PC-9 (cell line): ENCODE data around the gene CSE1L. TPM values are rescaled to one million over a fixed set of nuclear protein-coding genes. Genes with fewer than 3 reads are reported as not detected.

ENCODE experiments used
- BruUV-seq: library from RNA; stranded (reverse); fragments of 400-500 nt; replicated peaks from 2 replicates; lab custom pipeline; 2021; lab: Mats Ljungman, UMichigan
- CTCF ChIA-PET: fragments of 300-600 bp; sonication (Branson Sonifier 250); formaldehyde crosslinking; loops from one replicate; lab custom pipeline; 2022; ENCODE audit warnings: antibody characterized with exemption; lab: Charles Lee
- POLR2A ChIA-PET: fragments of 300-600 bp; sonication (Branson Sonifier 250); formaldehyde crosslinking; loops from one replicate; lab custom pipeline; 2022; ENCODE audit warnings: antibody characterized with exemption; ENCODE audit not compliant: unreplicated experiment; lab: Charles Lee
- DNase-seq, 2 experiments: peaks; one replicate each; pipeline versions ENCODE4 v3.0.0 to v3.0.0-alpha.2; 2015 to 2022; ENCODE audit warnings: mixed read lengths in 1 of 2
- H2AFZ ChIP-seq: fragments of 200-600 bp; sonication (generic); 2 replicates; pipeline ENCODE4 v1.8.1; 2017; ENCODE audit warnings: antibody characterized with exemption
- H3F3A ChIP-seq: fragments of 200-600 bp; sonication (generic); 2 replicates; pipeline ENCODE4 v1.8.1; 2017; ENCODE audit warnings: antibody characterized with exemption, mild to moderate bottlenecking, low read depth; ENCODE audit not compliant: insufficient read depth
- H3K27ac ChIP-seq: fragments of 200-600 bp; sonication (generic); 2 replicates; pipeline ENCODE4 v1.6.1; 2016; ENCODE audit warnings: mixed run types
- H3K27me3 ChIP-seq: fragments of 200-600 bp; sonication (generic); 2 replicates; pipeline ENCODE4 v1.6.1; 2016; ENCODE audit warnings: low read depth, mixed run types; ENCODE audit not compliant: insufficient read depth
- H3K36me3 ChIP-seq: fragments of 200-600 bp; sonication (generic); 2 replicates; pipeline ENCODE4 v1.6.1; 2016; ENCODE audit warnings: low read depth, mixed run types
- H3K4me1 ChIP-seq: fragments of 200-600 bp; sonication (generic); replicated peaks from 2 replicates; pipeline ENCODE4 v1.6.1; 2016; ENCODE audit warnings: mixed run types; ENCODE audit not compliant: insufficient read depth
- H3K4me2 ChIP-seq: fragments of 200-600 bp; sonication (generic); 2 replicates; pipeline ENCODE4 v1.6.1; 2017; ENCODE audit warnings: mixed run types
- H3K4me3 ChIP-seq: fragments of 200-600 bp; sonication (generic); 2 replicates; pipeline ENCODE4 v1.6.1; 2016; ENCODE audit warnings: mixed run types
- H3K79me2 ChIP-seq: fragments of 200-600 bp; sonication (generic); 2 replicates; pipeline ENCODE4 v1.6.1; 2017; ENCODE audit warnings: low read depth, mixed run types
- H3K9me2 ChIP-seq: fragments of 200-600 bp; sonication (generic); 2 replicates; pipeline ENCODE4 v1.8.1; 2017; ENCODE audit warnings: mild to moderate bottlenecking; ENCODE audit not compliant: insufficient read depth
- H3K9me3 ChIP-seq: fragments of 200-600 bp; sonication (generic); 2 replicates; pipeline ENCODE4 v1.8.1; 2016; ENCODE audit warnings: low read depth; ENCODE audit not compliant: insufficient read depth
- H4K20me1 ChIP-seq: fragments of 200-600 bp; sonication (generic); 2 replicates; pipeline ENCODE4 v1.8.1; 2017; ENCODE audit not compliant: insufficient read depth
- EZH2 ChIP-seq: fragments of 200-600 bp; sonication (generic); IDR thresholded peaks from 2 replicates; pipeline ENCODE4 v1.8.0; 2017; ENCODE audit warnings: antibody characterized with exemption, low read depth
- intact Hi-C: fragments of 100-400 bp; cut with micrococcal nuclease; formaldehyde crosslinking; loops from one replicate; pipeline ENCODE4 v1.10.0; 2022; ENCODE audit not compliant: unreplicated experiment
- total RNA-seq: library from RNA; stranded (reverse); gene quantifications from 2 replicates; pipeline ENCODE4 v1.2.3, GENCODE V29; 2021
- TF ChIP-seq, protein P1 (sequence below): fragments of 200-600 bp; sonication (generic); conservative IDR thresholded peaks from 2 replicates; pipeline ENCODE4 v1.6.1; 2017; ENCODE audit warnings: mixed run types, antibody characterized with exemption, mild to moderate bottlenecking, moderate library complexity

CSE1L gene
- total RNA-seq, 1 experiment from 2014 or later: 132 TPM

DNA sequence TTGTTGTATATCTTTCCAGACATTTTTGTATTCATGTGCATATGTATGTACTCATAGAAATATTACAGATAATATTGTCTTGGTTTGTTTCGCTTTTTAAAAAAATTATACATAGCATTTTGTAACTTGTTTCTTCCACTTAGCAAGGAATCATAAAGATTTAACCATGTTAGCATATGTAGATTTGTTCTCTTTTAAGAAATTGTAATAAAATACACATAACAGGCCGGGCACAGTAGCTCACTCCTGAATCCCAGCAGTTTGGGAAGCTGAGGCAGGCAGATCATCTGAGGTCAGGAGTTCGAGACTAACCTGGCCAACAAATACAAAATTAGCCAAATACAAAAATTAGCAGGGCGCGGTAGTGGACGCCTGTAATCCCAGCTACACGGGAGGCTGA lies 44.4 kb upstream of the CSE1L start:
- Histone ChIP-seq H3K9me2 (no peaks in the 10 kb centered on the region), H3K4me2 (no peak overlapping the region), H2AFZ (no peak overlapping the region), H3K27me3 (no peaks in the 10 kb centered on the region), H3K79me2 (no peaks in the 10 kb centered on the region), H3K4me3 (no peak overlapping the region), H4K20me1 (no peaks in the 10 kb centered on the region; the same call in 1 of the 2 replicates), H3K36me3 (peaks cover 27% of the 10 kb centered on the region), H3K27ac (no peak overlapping the region), H3K4me1 (no peaks in the 10 kb centered on the region), H3K9me3 (no peaks in the 10 kb centered on the region), H3F3A (0 out of 2 replicates have a peak, but pooled peaks cover 19% of the 10 kb centered on the region)
- POLR2A ChIA-PET: no interaction called here
- TF ChIP-seq, protein P1, sequence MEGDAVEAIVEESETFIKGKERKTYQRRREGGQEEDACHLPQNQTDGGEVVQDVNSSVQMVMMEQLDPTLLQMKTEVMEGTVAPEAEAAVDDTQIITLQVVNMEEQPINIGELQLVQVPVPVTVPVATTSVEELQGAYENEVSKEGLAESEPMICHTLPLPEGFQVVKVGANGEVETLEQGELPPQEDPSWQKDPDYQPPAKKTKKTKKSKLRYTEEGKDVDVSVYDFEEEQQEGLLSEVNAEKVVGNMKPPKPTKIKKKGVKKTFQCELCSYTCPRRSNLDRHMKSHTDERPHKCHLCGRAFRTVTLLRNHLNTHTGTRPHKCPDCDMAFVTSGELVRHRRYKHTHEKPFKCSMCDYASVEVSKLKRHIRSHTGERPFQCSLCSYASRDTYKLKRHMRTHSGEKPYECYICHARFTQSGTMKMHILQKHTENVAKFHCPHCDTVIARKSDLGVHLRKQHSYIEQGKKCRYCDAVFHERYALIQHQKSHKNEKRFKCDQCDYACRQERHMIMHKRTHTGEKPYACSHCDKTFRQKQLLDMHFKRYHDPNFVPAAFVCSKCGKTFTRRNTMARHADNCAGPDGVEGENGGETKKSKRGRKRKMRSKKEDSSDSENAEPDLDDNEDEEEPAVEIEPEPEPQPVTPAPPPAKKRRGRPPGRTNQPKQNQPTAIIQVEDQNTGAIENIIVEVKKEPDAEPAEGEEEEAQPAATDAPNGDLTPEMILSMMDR: no peak
- no peak for TF ChIP-seq EZH2
- CTCF ChIA-PET: interaction anchor here (0.7 kb wide), 1 partner anchor 215 kb away, joined by 3 read pairs; no protein-coding TSS in a partner anchor
- no peak for DNase-seq
- intact Hi-C loops: no loop called here
- BruUV-seq: no TSS peak

DNA sequence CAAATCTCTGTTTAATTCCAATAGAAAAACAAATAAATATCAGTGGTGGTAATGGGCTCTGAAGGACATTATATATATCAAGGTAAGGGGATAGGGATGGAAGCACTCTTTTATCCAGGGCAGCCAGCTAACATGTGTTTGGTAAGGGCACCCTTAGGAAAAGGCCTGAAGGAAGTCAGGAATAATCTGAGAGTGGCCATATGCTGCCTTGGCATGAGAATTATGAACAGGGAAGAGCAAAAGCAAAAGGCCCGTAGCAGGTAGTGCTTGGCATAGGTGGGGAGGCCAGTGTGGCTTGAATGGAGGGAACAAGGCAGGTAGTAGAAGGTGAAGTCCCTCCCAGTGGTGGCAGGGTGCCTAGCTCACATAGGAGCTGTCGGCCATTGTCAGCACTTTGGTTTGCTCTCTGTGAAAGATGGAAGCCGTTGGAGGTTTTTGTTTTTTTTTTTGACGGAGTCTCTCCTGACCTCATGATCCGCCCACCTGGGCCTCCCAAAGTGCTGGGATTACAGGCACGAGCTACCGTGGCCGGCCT lies 39.6 kb upstream of the CSE1L start:
- H2AFZ ChIP-seq: no peak overlapping the region
- H3K4me1 ChIP-seq: no peaks in the 10 kb centered on the region
- H3K9me3 ChIP-seq: no peaks in the 10 kb centered on the region
- no peak overlapping the region for H3K4me3 ChIP-seq
- H4K20me1 ChIP-seq: no peaks in the 10 kb centered on the region; the same call in 1 of the 2 replicates
- POLR2A ChIA-PET: no interaction called here
- peaks cover 32% of the 10 kb centered on the region for H3K36me3 ChIP-seq
- 0 out of 2 replicates have a peak, but pooled peaks cover 3% of the 10 kb centered on the region for H3K79me2 ChIP-seq
- no TSS peak for BruUV-seq
- DNase-seq: no peak
- CTCF ChIA-PET: interaction anchor here (0.6 to 0.7 kb wide), 2 partner anchors 61 to 197 kb away, joined by 4 to 6 read pairs; no protein-coding TSS in a partner anchor
- TF ChIP-seq, protein P1: no peak
- no peak for TF ChIP-seq EZH2
- intact Hi-C loops: no loop called here
- H3K9me2 ChIP-seq: no peaks in the 10 kb centered on the region
- no peak overlapping the region for H3K27ac ChIP-seq
- H3K4me2 ChIP-seq: no peak overlapping the region
- H3K27me3 ChIP-seq: no peaks in the 10 kb centered on the region
- H3F3A ChIP-seq: peaks cover 16% of the 10 kb centered on the region

DNA sequence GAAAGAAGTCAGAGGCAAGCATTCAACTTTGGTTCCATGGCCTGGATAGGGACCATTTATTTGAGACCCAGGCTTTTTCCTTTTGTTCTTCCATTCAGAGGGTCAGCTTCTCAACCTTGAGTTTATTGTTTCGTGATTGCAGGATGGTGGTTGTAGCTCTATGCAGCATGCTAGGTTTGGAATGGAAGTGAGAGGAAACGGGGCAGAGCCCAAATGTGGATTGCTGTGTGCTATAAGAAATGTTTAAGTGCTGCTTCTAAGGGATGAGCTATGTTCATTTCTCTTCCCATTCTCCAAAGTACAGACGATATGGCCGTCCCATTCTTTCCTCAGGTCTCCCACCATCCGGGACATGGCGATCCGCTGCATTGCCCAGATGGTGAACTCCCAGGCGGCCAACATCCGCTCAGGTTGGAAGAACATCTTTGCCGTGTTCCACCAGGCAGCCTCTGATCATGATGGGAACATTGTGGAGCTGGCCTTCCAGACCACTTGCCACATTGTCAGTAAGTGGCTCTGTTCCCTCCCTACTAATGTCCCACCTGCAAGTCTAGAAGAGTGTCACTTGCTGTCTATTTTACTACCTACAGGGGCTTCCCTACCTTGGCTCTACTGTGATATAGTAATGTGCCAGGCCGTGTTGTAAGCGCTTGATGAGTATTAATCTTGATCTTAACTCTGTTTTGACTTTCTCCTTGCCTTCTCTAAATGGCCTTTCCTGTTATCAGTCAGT lies 36.0 kb upstream of the CSE1L start:
- ChIA-PET CTCF (interaction anchor here (0.6 kb wide), 1 partner anchor 303 kb away, joined by 9 read pairs; no protein-coding TSS in a partner anchor), POLR2A (no interaction called here)
- Histone ChIP-seq H3K9me3 (no peaks in the 10 kb centered on the region), H3K79me2 (0 out of 2 replicates have a peak, but pooled peaks cover 3% of the 10 kb centered on the region), H3K9me2 (no peaks in the 10 kb centered on the region), H2AFZ (no peak overlapping the region), H3K4me1 (no peaks in the 10 kb centered on the region), H3F3A (peaks cover 19% of the 10 kb centered on the region), H3K27me3 (no peaks in the 10 kb centered on the region), H4K20me1 (no peaks in the 10 kb centered on the region), H3K4me2 (no peak overlapping the region), H3K36me3 (peaks cover 50% of the 10 kb centered on the region), H3K27ac (no peak overlapping the region), H3K4me3 (no peak overlapping the region)
- no TSS peak for BruUV-seq
- intact Hi-C loops: loop anchor here (10.0 kb wide), 1 partner anchor 65 kb away; no protein-coding TSS in a partner anchor
- DNase-seq: no peak
- TF ChIP-seq, protein P1: no peak
- no peak for TF ChIP-seq EZH2
